ENCODE measurements around the gene PLCB3.

DNA sequence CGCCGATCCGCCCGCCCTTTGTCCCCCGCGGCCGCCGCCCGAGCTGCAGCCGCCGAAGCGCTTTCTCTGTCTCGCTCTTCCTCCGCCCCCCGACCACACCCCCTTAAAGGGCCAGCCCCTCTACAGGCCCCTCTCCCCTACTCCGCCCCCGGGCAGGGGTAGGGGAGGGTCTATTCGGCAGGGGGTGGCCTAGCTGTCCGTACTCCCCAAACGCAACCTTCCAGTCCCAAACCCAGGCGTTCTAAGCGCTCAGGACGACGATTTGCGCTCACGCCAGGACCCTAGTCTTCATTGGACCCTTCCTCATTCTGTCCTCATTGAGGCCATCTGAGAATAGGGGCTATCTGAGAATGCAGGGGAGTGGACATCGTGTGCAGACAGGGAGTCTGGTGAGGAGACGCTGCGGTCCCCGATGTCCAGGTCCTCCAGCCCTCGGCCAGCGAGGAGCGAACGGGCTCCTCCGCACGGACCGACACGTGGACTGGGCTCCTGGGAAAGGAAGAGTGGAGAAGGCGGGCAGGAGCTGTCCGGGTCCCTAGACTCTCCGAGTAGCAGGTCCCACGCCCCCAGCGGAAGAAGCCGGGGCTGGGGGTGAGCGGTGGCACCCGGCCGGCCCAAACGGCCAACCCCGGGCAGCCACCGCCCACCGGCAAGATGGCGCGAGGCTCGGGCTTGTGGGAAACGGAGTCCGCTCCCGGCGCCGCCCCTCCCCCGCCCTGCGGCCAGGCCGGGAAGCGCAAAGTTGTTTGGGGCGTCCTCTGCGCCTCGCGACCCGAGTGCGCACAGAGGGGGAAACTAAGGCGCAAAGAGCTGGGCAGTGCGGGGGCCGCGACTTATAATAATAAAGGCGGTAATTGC, 4.2 kb upstream of the PLCB3 start, which contains the start of gene PPP1R14B:
- TF ChIP-seq ZNF784 (CRISPR knock-in tag; IDR thresholded peaks at IDR 0.05; ENCODE audit: borderline replicate concordance) (no peak), POLR2A (IDR thresholded peaks at IDR 0.05; ENCODE audit: insufficient read depth in 1 of 2, low read depth in 2 of 2, low read length in 2 of 2) (peak in 1 of 2 experiments; percentile 44; a peak in 1 of 4 replicates), TAF1 (CRISPR knock-in tag; IDR thresholded peaks at IDR 0.05) (peak; percentile 77), MTA3 (CRISPR knock-in tag; IDR thresholded peaks at IDR 0.05) (no peak), CREB1 (IDR thresholded peaks at IDR 0.05) (no peak), CREB1 (CRISPR knock-in tag; IDR thresholded peaks at IDR 0.05) (no peak), JUND (CRISPR knock-in tag; IDR thresholded peaks at IDR 0.05) (no peak), ARNTL (CRISPR knock-in tag; IDR thresholded peaks at IDR 0.05) (peak; percentile 42; the same call in 1 of the 2 replicates), ZNF253 (CRISPR knock-in tag; IDR thresholded peaks at IDR 0.05; ENCODE audit: borderline replicate concordance) (peak; percentile 54; the same call in 1 of the 2 replicates), USF2 (IDR thresholded peaks at IDR 0.05; ENCODE audit: low read depth, low read length) (no peak), USF2 (CRISPR knock-in tag; IDR thresholded peaks at IDR 0.05; ENCODE audit: borderline replicate concordance) (0 out of 2 replicates have a peak, but pooled peaks have one; percentile 30)
- TF ChIP-seq, protein P1, sequence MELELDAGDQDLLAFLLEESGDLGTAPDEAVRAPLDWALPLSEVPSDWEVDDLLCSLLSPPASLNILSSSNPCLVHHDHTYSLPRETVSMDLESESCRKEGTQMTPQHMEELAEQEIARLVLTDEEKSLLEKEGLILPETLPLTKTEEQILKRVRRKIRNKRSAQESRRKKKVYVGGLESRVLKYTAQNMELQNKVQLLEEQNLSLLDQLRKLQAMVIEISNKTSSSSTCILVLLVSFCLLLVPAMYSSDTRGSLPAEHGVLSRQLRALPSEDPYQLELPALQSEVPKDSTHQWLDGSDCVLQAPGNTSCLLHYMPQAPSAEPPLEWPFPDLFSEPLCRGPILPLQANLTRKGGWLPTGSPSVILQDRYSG (CRISPR knock-in tag; IDR thresholded peaks at IDR 0.05), result no peak
